DND-41 (cell line): ENCODE data around the gene IGSF9B.

Experiments
- EZH2 ChIP-seq: IDR thresholded peaks from 3 replicates; pipeline ENCODE4 v1.6.1; 2012; ENCODE audit warnings: borderline replicate concordance, low read depth, mild to moderate bottlenecking, moderate library complexity, low read length, inconsistent platforms; ENCODE audit not compliant: severe bottlenecking
- TF ChIP-seq, protein P1 (sequence below): IDR thresholded peaks from 2 replicates; pipeline ENCODE4 v1.5.1; 2012; ENCODE audit warnings: borderline replicate concordance, low read length, moderate library complexity, mild to moderate bottlenecking; ENCODE audit not compliant: poor library complexity, severe bottlenecking; ENCODE audit errors: extremely low read depth

DNA sequence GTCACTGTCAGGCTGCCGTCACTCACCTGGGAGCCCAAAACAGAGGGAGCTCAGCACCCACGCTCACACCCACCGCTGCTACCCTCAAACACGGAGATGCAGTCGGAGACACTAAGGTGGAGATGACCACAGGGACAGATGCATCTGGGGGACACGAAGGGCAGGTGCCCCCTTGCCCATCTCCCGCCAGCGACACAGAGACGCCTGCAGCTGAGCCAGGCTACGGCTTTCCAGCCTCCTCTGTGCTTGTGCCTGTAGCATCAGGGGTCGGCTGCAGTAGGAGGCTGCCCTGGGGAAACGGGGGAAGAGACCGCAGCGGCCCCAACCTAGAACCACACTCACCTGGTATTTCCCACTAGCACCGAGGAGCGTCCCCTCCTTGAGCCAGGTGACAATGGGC is 19.3 kb downstream of the IGSF9B start:
- TF ChIP-seq, protein P1, sequence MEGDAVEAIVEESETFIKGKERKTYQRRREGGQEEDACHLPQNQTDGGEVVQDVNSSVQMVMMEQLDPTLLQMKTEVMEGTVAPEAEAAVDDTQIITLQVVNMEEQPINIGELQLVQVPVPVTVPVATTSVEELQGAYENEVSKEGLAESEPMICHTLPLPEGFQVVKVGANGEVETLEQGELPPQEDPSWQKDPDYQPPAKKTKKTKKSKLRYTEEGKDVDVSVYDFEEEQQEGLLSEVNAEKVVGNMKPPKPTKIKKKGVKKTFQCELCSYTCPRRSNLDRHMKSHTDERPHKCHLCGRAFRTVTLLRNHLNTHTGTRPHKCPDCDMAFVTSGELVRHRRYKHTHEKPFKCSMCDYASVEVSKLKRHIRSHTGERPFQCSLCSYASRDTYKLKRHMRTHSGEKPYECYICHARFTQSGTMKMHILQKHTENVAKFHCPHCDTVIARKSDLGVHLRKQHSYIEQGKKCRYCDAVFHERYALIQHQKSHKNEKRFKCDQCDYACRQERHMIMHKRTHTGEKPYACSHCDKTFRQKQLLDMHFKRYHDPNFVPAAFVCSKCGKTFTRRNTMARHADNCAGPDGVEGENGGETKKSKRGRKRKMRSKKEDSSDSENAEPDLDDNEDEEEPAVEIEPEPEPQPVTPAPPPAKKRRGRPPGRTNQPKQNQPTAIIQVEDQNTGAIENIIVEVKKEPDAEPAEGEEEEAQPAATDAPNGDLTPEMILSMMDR, result no peak
- TF ChIP-seq EZH2, result no peak
